IPS DF 6.9 (cell line): ENCODE data around the gene RCAN2.
"Not testable (repeated sequence)": the region's sequence is repeated elsewhere in the genome, so short reads cannot be mapped to it uniquely, and the experiment has no call there.

Experiments
- DNase-seq: peaks from one replicate; pipeline ENCODE4 v3.0.0-alpha.2; 2013; ENCODE audit warnings: low read depth, low spot score
- H3K27ac ChIP-seq: one replicate; pipeline ENCODE4 v1.5.1; 2013; ENCODE audit warnings: low read length, control low read depth
- H3K27me3 ChIP-seq: 2 replicates; pipeline ENCODE4 v1.6.1; 2013; ENCODE audit warnings: mild to moderate bottlenecking, low read length; ENCODE audit not compliant: control insufficient read depth, insufficient read depth
- H3K36me3 ChIP-seq: 2 replicates; pipeline ENCODE4 v1.6.1; 2013; ENCODE audit warnings: low read length; ENCODE audit not compliant: control insufficient read depth, insufficient read depth
- H3K4me1 ChIP-seq: 2 replicates; pipeline ENCODE4 v1.6.1; 2013; ENCODE audit warnings: low read length; ENCODE audit not compliant: control insufficient read depth, insufficient read depth
- H3K4me3 ChIP-seq: 2 replicates; pipeline ENCODE4 v1.5.1; 2013; ENCODE audit warnings: mild to moderate bottlenecking, low read length
- H3K9me3 ChIP-seq: 2 replicates; pipeline ENCODE4 v1.6.1; 2013; ENCODE audit warnings: low read length, inconsistent platforms; ENCODE audit not compliant: control insufficient read depth, insufficient read depth
- WGBS: extraction: QIAGEN DNeasy Blood & Tissue Kit; methylation state at CpG from one replicate; pipeline ENCODE4 v1.1.7; 2013; ENCODE audit warnings: mixed read lengths, missing lambda C conversion rate; ENCODE audit not compliant: insufficient read length, insufficient coverage; 5-methylcytosine and 5-hydroxymethylcytosine counted together

Gene RCAN2

DNA sequence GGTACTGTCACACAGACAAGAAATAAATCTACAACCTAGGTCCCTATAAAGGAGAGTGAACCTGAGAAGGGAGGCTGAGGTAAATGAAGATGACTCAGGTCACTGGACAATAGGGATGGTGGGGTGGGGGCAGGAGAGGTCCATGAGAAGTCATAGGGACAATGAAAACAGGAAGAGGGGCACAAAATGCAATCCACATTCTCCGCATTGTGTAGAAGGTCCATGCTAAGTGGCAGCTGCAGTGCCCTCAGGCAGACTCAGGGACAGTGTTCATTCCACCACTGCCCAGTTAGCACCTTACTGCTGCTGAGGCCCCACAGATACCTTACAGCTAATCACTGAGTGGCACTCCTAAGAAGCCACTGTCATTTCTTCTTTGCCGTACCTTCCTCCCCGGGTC, 156.8 kb downstream of the RCAN2 start:
- Histone ChIP-seq H3K36me3 (no peaks in the 10 kb centered on the region), H3K4me3 (no peak overlapping the region), H3K9me3 (no peaks in the 10 kb centered on the region), H3K4me1 (0 out of 2 replicates have a peak, but pooled peaks cover 1% of the 10 kb centered on the region), H3K27ac (no peak overlapping the region), H3K27me3 (no peaks in the 10 kb centered on the region)
- DNase-seq: no peak
- no CpG with 5 or more reads among the region's 3 CpGs for WGBS

DNA sequence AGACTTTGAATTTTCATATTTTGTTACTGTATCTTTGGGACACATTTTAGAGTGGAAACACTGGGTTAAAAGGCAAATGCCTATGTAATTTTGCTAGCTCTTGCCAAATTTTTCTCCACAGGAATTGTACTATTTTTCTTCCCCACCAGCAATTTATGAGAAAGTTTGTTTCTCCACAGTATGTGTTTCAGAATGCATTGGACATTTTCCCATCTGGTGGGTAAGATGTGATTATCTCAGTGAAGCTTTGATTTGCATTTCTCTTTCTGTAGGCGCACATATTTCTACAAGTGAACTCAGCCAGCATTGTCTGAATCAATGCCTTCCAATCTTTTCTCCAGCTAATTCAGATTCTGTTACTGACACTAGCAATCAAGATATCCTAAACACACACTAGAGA, 157.8 kb downstream of the RCAN2 start:
- no CpG with 5 or more reads among the region's 1 CpG for WGBS
- Histone ChIP-seq H3K27me3 (no peaks in the 10 kb centered on the region), H3K36me3 (no peaks in the 10 kb centered on the region), H3K4me1 (0 out of 2 replicates have a peak, but pooled peaks cover 1% of the 10 kb centered on the region), H3K4me3 (no peak overlapping the region), H3K27ac (no peak overlapping the region), H3K9me3 (no peaks in the 10 kb centered on the region)
- DNase-seq: no peak

GRCh38 chr6:46332448-46332847, 158.8 kb downstream of the RCAN2 start:
- not testable (repeated sequence) for H3K9me3 ChIP-seq, DNase-seq, H3K4me1 ChIP-seq, H3K4me3 ChIP-seq, H3K27ac ChIP-seq, H3K36me3 ChIP-seq, H3K27me3 ChIP-seq

- Histone ChIP-seq H3K9me3 (no peaks in the 10 kb centered on the region), H3K4me1 (0 out of 2 replicates have a peak, but pooled peaks cover 1% of the 10 kb centered on the region), H3K36me3 (no peaks in the 10 kb centered on the region), H3K27ac (no peak overlapping the region), H3K27me3 (no peaks in the 10 kb centered on the region), H3K4me3 (no peak overlapping the region)
- no peak for DNase-seq
Observed at GRCh38 chr6:46331461-46331860, 159.8 kb downstream of the RCAN2 start.

GRCh38 chr6:46329568-46329967, 161.7 kb downstream of the RCAN2 start:
- Histone ChIP-seq H3K9me3 (no peaks in the 10 kb centered on the region), H3K4me3 (no peak overlapping the region), H3K27ac (no peak overlapping the region), H3K36me3 (no peaks in the 10 kb centered on the region), H3K4me1 (peaks cover 3% of the 10 kb centered on the region; the same call in 1 of the 2 replicates), H3K27me3 (no peaks in the 10 kb centered on the region)
- no CpG with 5 or more reads among the region's 2 CpGs for WGBS
- no peak for DNase-seq

DNA sequence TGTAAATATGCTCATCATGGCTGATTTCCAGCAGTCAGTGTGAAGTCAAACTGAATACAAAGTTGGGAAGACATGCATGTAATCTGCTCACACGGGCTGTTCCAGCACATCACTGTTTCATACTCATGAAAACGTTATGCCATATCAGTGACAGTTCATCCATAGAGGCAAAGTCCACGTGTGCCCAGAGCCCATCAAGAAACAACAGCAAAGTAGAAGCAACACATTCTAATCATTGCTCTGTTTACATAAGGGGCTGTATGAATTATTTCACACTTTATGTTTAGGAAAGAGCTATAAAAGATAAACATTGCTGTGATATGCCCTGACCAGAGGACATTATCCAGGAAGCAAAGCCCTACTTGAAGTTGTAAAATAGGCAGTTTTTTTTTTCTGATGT, 163.5 kb downstream of the RCAN2 start:
- no peaks in the 10 kb centered on the region for H3K27me3 ChIP-seq
- H3K4me1 ChIP-seq: peaks cover 2% of the 10 kb centered on the region; the same call in 1 of the 2 replicates
- DNase-seq: no peak
- no peaks in the 10 kb centered on the region for H3K9me3 ChIP-seq
- no peak overlapping the region for H3K27ac ChIP-seq
- no peak overlapping the region for H3K4me3 ChIP-seq
- WGBS: no CpG with 5 or more reads among the region's 3 CpGs
- H3K36me3 ChIP-seq: no peaks in the 10 kb centered on the region

DNA sequence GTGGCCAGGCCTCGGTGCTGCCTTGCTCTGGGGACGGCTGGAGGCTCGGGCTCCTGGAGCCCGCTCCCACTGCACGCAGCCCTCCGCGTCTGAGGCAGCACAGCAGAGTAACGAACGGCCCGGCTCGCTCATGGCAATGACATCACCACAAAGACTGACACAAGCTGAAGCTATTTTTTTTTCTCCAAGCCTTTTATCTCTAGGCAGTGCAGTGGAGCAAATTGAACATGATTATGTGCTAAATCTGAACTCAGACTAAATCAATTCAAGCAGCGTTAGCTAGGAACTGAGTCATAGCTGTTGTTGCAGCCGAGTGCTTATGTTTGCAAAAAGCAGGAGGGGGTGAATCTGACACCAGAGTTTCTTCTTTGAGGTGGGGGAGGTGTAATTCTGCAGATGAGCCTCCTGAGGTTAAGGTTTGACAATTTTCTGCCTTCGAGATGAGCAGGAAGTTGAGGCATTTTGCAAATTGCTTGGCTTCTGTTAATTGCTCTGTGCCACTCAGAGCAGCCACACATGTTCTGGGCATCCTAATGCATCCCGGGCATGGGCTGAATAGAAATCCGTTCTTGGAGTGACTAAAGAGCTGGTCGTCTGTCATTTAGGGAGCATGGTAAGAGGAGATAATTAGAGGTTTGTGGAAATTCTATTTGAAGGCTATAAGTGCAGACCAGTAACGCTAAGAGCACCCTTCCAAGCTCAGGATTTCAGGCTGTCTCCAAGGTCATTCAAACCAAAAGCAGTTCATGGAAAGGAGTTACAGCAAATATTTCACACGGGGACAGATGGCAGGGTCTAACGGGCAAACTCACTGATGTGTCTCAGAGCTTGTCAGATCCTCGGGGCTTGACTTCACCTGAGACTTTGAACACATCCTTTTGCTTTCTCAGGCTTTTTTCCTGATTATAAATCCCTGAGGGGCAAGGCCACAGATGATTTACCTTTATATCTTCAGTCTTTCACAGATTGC, 165.4 kb downstream of the RCAN2 start:
- WGBS: no CpG with 5 or more reads among the region's 21 CpGs
- H3K36me3 ChIP-seq: no peaks in the 10 kb centered on the region
- no peak overlapping the region for H3K4me3 ChIP-seq
- H3K9me3 ChIP-seq: no peaks in the 10 kb centered on the region
- H3K27me3 ChIP-seq: no peaks in the 10 kb centered on the region
- DNase-seq: no peak
- no peak overlapping the region for H3K27ac ChIP-seq
- peaks cover 2% of the 10 kb centered on the region; the same call in 1 of the 2 replicates for H3K4me1 ChIP-seq

- Histone ChIP-seq H3K27ac (no peak overlapping the region), H3K4me3 (no peak overlapping the region), H3K4me1 (peaks cover 2% of the 10 kb centered on the region; the same call in 1 of the 2 replicates), H3K27me3 (no peaks in the 10 kb centered on the region), H3K9me3 (no peaks in the 10 kb centered on the region), H3K36me3 (no peaks in the 10 kb centered on the region)
- WGBS: no CpG with 5 or more reads among the region's 2 CpGs
- DNase-seq: no peak
Observed at GRCh38 chr6:46324706-46325105, 166.5 kb downstream of the RCAN2 start.

DNA sequence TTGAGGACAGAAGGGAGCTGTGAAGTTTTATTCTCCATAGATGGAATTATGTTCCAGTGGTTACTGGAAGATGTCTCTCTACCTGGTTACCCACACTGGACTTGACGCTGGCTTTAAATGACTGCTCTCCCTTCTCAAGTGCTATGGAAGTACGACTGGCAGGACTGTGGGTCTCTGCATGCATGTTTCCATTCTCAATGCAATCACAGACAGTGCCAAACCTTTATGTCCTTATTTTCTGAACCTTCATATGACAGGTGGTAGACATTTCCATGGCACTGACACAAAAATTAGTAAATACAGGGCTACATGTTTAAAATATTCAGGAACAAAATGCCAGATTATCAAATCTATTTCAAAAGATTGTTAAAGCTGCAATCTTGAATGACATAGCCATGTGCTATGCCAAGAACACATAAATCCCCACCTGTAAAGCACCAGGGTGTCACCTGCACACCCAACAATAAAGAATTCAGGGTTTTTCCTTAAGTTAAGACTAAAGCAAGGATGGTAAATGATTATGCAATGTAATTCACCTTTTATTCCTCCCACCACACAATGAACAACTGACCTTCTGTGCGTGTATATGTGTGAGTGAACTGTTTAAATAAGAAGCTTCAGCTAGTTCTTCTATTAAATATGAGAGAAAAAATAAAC, 167.2 kb downstream of the RCAN2 start:
- no peaks in the 10 kb centered on the region for H3K36me3 ChIP-seq
- no peak overlapping the region for H3K4me3 ChIP-seq
- no peak overlapping the region for H3K27ac ChIP-seq
- H3K27me3 ChIP-seq: no peaks in the 10 kb centered on the region
- H3K9me3 ChIP-seq: no peaks in the 10 kb centered on the region
- DNase-seq: no peak
- no CpG with 5 or more reads among the region's 3 CpGs for WGBS
- peaks cover 2% of the 10 kb centered on the region; the same call in 1 of the 2 replicates for H3K4me1 ChIP-seq

DNA sequence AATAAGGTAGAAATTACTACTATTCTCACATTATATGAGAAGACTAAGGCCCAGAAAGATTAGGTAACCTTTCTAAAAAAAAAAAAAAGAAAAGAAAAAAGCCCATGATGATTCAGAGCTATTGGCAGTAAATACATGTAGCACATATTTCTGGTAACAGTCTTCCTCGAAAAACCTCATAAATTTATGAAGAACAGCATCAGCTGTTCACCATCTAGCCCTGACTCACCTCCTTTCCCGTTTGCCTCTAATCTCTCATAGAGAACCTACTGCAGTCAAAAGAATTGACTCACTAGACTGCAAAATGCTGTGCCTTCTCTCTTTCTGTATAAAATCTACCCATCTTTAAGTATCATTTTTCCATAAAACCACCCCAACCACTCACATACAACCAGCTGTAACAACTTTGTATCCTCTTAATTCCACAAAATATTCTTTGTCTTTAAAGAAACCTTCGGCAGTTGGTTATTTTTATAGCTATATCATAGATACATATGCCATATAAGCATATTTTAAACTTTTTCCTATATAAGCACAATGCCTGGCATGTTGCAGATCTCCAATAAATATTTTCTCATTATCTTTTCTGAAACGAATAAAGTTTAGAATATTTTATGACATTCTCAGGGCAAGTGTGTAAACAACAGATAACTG, 167.8 kb downstream of the RCAN2 start:
- Histone ChIP-seq H3K27me3 (no peaks in the 10 kb centered on the region), H3K4me3 (no peak overlapping the region), H3K9me3 (no peaks in the 10 kb centered on the region), H3K4me1 (peaks cover 2% of the 10 kb centered on the region; the same call in 1 of the 2 replicates), H3K36me3 (no peaks in the 10 kb centered on the region), H3K27ac (no peak overlapping the region)
- 100% methylated on average over 1 of the region's 4 CpGs for WGBS
- no peak for DNase-seq
